Bronchial epithelial cell (primary cell): ENCODE results near the gene C1QTNF7. TPM values are rescaled to one million over a fixed set of nuclear protein-coding genes. Genes with fewer than 3 reads are reported as not detected.

Experiments
- DNase-seq: peaks from one replicate; pipeline ENCODE4 v3.0.0-alpha.2; 2010; ENCODE audit warnings: low read depth
- FAIRE-seq: peaks from 2 replicates; lab custom pipeline; 2011; peaks lifted over from hg19 to GRCh38; lab: Jason Lieb, UNC
- H3K27me3 ChIP-seq: 2 replicates; pipeline ENCODE4 v1.5.1; 2011; ENCODE audit warnings: low read length; ENCODE audit not compliant: control insufficient read depth, insufficient read depth
- H3K36me3 ChIP-seq: 2 replicates; pipeline ENCODE4 v1.5.1; 2011; ENCODE audit warnings: low read length; ENCODE audit not compliant: control insufficient read depth, insufficient read depth
- H3K4me3 ChIP-seq: 2 replicates; pipeline ENCODE4 v1.5.1; 2011; ENCODE audit warnings: mild to moderate bottlenecking, low read depth, low read length, control low read depth
- CTCF ChIP-seq: IDR thresholded peaks from 2 replicates; pipeline ENCODE4 v1.5.1; 2011; ENCODE audit warnings: mild to moderate bottlenecking, moderate library complexity, low read length, control low read depth, inconsistent platforms; ENCODE audit not compliant: insufficient read depth, severe bottlenecking
- total RNA-seq: library from RNA; depleted of rRNA; stranded (reverse); fragments of >200 nt; gene quantifications from 2 replicates; pipeline ENCODE4 v1.2.1, GENCODE V29; 2014

The C1QTNF7 gene
- total RNA-seq, 1 donor from 2014 or later: not detected

GRCh38 chr4:15451181-15451865 is 23.5 kb downstream of the C1QTNF7 start:
- H3K27me3 ChIP-seq: no peaks in the 10 kb centered on the region
- DNase-seq (no peak), FAIRE-seq (peak; percentile 73)
- TF ChIP-seq CTCF: no peak
- H3K36me3 ChIP-seq: no peaks in the 10 kb centered on the region
- no peak overlapping the region for H3K4me3 ChIP-seq

GRCh38 chr4:15451866-15452765 is 24.3 kb downstream of the C1QTNF7 start:
- TF ChIP-seq CTCF: no peak
- H3K36me3 ChIP-seq: no peaks in the 10 kb centered on the region
- H3K4me3 ChIP-seq: no peak overlapping the region
- peak; percentile 81 for FAIRE-seq
- peak; percentile 89 for DNase-seq
- H3K27me3 ChIP-seq: no peaks in the 10 kb centered on the region

GRCh38 chr4:15455290-15455689 is 27.5 kb downstream of the C1QTNF7 start:
- H3K4me3 ChIP-seq: no peak overlapping the region
- DNase-seq (peak; percentile 34), FAIRE-seq (no peak)
- TF ChIP-seq CTCF: no peak
- H3K36me3 ChIP-seq: no peaks in the 10 kb centered on the region
- H3K27me3 ChIP-seq: peaks cover 2% of the 10 kb centered on the region

GRCh38 chr4:15457406-15458201 is 29.8 kb downstream of the C1QTNF7 start:
- peaks cover 2% of the 10 kb centered on the region for H3K27me3 ChIP-seq
- DNase-seq (peak; percentile 58), FAIRE-seq (no peak)
- H3K36me3 ChIP-seq: no peaks in the 10 kb centered on the region
- no peak overlapping the region for H3K4me3 ChIP-seq
- TF ChIP-seq CTCF: peak; percentile 54

GRCh38 chr4:15458616-15459015 is 30.8 kb downstream of the C1QTNF7 start:
- Histone ChIP-seq H3K4me3 (no peak overlapping the region), H3K36me3 (no peaks in the 10 kb centered on the region), H3K27me3 (peaks cover 2% of the 10 kb centered on the region)
- DNase-seq (no peak), FAIRE-seq (no peak)
- no peak for TF ChIP-seq CTCF
